PC-3 (cell line): Measurements from ENCODE around the gene ZNF646.

Source experiments
- EZH2 ChIP-seq: fragments of 300-600 bp; sonication (generic); IDR thresholded peaks from one replicate; pipeline ENCODE4 v1.6.1; 2017; ENCODE audit warnings: antibody characterized with exemption, mild to moderate bottlenecking, low read length; ENCODE audit not compliant: unreplicated experiment
- TF ChIP-seq, protein P1 (sequence below): fragments of 300-600 bp; sonication (generic); conservative IDR thresholded peaks from 2 replicates; pipeline ENCODE4 v1.5.1; 2017; ENCODE audit warnings: antibody characterized with exemption, low read depth, mild to moderate bottlenecking, low read length

DNA sequence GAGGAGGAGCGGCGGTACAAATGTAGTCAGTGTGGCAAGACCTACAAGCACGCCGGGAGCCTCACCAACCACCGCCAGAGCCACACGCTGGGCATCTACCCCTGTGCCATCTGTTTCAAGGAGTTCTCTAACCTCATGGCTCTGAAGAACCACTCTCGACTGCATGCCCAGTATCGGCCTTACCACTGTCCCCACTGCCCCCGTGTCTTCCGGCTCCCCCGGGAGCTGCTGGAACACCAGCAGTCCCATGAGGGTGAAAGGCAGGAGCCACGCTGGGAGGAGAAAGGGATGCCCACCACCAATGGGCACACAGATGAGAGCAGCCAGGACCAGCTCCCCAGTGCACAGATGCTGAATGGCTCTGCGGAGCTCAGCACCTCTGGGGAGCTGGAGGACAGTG is 2.8 kb downstream of the ZNF646 start:
- TF ChIP-seq, protein P1, sequence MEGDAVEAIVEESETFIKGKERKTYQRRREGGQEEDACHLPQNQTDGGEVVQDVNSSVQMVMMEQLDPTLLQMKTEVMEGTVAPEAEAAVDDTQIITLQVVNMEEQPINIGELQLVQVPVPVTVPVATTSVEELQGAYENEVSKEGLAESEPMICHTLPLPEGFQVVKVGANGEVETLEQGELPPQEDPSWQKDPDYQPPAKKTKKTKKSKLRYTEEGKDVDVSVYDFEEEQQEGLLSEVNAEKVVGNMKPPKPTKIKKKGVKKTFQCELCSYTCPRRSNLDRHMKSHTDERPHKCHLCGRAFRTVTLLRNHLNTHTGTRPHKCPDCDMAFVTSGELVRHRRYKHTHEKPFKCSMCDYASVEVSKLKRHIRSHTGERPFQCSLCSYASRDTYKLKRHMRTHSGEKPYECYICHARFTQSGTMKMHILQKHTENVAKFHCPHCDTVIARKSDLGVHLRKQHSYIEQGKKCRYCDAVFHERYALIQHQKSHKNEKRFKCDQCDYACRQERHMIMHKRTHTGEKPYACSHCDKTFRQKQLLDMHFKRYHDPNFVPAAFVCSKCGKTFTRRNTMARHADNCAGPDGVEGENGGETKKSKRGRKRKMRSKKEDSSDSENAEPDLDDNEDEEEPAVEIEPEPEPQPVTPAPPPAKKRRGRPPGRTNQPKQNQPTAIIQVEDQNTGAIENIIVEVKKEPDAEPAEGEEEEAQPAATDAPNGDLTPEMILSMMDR = no peak
- no peak for TF ChIP-seq EZH2
